Loucy (cell line): Measurements from ENCODE around the gene AP1S1.
"Not testable (repeated sequence)": the region's sequence is repeated elsewhere in the genome, so short reads cannot be mapped to it uniquely, and the experiment has no call there.

Experiments
- H2AFZ ChIP-seq: fragments of 200-600 bp; sonication (generic); 2 replicates; pipeline ENCODE4 v1.6.0; 2016; ENCODE audit warnings: antibody characterized with exemption, mild to moderate bottlenecking, low read length, moderate library complexity
- H3F3A ChIP-seq: fragments of 200-600 bp; 2 replicates; pipeline ENCODE4 v1.6.0; 2016; ENCODE audit warnings: antibody characterized with exemption, low read depth, mild to moderate bottlenecking
- H3K27me3 ChIP-seq: fragments of 200-600 bp; sonication (generic); 2 replicates; pipeline ENCODE4 v1.6.1; 2014; ENCODE audit warnings: low read length, mild to moderate bottlenecking; ENCODE audit not compliant: insufficient read depth, poor library complexity, severe bottlenecking
- H3K36me3 ChIP-seq: fragments of 200-600 bp; sonication (generic); 2 replicates; pipeline ENCODE4 v1.6.1; 2016; ENCODE audit warnings: low read length; ENCODE audit not compliant: insufficient read depth
- H3K4me1 ChIP-seq: fragments of 200-600 bp; sonication (generic); 2 replicates; pipeline ENCODE4 v1.5.1; 2014; ENCODE audit warnings: low read length, mild to moderate bottlenecking; ENCODE audit not compliant: insufficient read depth, poor library complexity, severe bottlenecking
- H3K4me2 ChIP-seq: fragments of 200-600 bp; sonication (generic); 2 replicates; pipeline ENCODE4 v1.6.0; 2014; ENCODE audit warnings: antibody characterized with exemption, low read length, low read depth, mild to moderate bottlenecking; ENCODE audit not compliant: poor library complexity, severe bottlenecking
- H3K4me3 ChIP-seq: fragments of 200-600 bp; sonication (generic); 2 replicates; pipeline ENCODE4 v1.5.1; 2014; ENCODE audit warnings: low read length, mild to moderate bottlenecking, mixed read lengths; ENCODE audit not compliant: poor library complexity, severe bottlenecking
- H3K79me2 ChIP-seq: fragments of 200-600 bp; sonication (generic); 2 replicates; pipeline ENCODE4 v1.6.1; 2014; ENCODE audit warnings: low read length; ENCODE audit not compliant: insufficient read depth
- H3K9ac ChIP-seq: fragments of 200-600 bp; sonication (generic); 2 replicates; pipeline ENCODE4 v1.6.0; 2014; ENCODE audit warnings: mild to moderate bottlenecking, low read depth, low read length, moderate library complexity; ENCODE audit not compliant: poor library complexity, severe bottlenecking
- H3K9me2 ChIP-seq: fragments of 200-600 bp; sonication (generic); replicated peaks from 2 replicates; pipeline ENCODE4 v1.6.1; 2016; ENCODE audit warnings: low read depth, low read length, mixed read lengths
- H3K9me3 ChIP-seq: fragments of 200-600 bp; sonication (generic); 2 replicates; pipeline ENCODE4 v1.6.1; 2014; ENCODE audit warnings: mild to moderate bottlenecking, antibody characterized with exemption, low read length, low read depth; ENCODE audit not compliant: insufficient read depth
- H4K20me1 ChIP-seq: fragments of 200-600 bp; sonication (generic); 2 replicates; pipeline ENCODE4 v1.6.0; 2014; ENCODE audit warnings: antibody characterized with exemption, low read length, mild to moderate bottlenecking; ENCODE audit not compliant: insufficient read depth, poor library complexity, severe bottlenecking
- EZH2phosphoT487 ChIP-seq: fragments of 200-600 bp; IDR thresholded peaks from 2 replicates; pipeline ENCODE4 v1.6.1; 2018; ENCODE audit warnings: antibody characterized with exemption, mild to moderate bottlenecking, moderate library complexity, borderline replicate concordance
- TF ChIP-seq, protein P1 (sequence below): fragments of 200-600 bp; sonication (generic); conservative IDR thresholded peaks from 2 replicates; pipeline ENCODE4 v1.5.1; 2014; ENCODE audit warnings: mild to moderate bottlenecking, antibody characterized with exemption, low read length

Gene AP1S1

DNA sequence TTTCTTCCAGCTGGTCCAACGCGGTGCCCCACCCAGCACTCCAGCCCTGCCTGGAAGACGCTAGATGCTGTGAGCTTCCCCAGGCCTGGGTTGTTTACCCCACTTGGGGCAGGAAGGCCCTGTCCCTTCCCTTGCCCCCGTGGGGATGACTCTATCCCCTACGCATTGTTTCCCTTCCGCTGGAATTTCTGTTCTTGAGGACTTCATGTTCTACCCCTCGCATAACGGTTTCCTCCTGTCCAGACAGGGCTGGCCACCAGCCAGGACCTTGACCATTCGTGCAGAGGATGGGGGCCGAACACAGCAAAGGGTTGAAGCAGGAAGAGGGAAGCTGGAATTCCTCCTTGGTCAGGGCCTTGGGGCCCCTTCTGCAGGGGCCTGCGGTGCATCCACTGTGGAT, 42.0 kb upstream of the AP1S1 start:
- H3K4me3 ChIP-seq: no peak overlapping the region
- no peaks in the 10 kb centered on the region for H3K27me3 ChIP-seq
- no peak overlapping the region for H2AFZ ChIP-seq
- TF ChIP-seq, protein P1, sequence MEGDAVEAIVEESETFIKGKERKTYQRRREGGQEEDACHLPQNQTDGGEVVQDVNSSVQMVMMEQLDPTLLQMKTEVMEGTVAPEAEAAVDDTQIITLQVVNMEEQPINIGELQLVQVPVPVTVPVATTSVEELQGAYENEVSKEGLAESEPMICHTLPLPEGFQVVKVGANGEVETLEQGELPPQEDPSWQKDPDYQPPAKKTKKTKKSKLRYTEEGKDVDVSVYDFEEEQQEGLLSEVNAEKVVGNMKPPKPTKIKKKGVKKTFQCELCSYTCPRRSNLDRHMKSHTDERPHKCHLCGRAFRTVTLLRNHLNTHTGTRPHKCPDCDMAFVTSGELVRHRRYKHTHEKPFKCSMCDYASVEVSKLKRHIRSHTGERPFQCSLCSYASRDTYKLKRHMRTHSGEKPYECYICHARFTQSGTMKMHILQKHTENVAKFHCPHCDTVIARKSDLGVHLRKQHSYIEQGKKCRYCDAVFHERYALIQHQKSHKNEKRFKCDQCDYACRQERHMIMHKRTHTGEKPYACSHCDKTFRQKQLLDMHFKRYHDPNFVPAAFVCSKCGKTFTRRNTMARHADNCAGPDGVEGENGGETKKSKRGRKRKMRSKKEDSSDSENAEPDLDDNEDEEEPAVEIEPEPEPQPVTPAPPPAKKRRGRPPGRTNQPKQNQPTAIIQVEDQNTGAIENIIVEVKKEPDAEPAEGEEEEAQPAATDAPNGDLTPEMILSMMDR: no peak
- TF ChIP-seq EZH2phosphoT487: no peak
- H3K9me3 ChIP-seq: no peaks in the 10 kb centered on the region
- H3K79me2 ChIP-seq: no peaks in the 10 kb centered on the region
- no peak overlapping the region for H3K9ac ChIP-seq
- H3K36me3 ChIP-seq: no peaks in the 10 kb centered on the region
- no peaks in the 10 kb centered on the region for H3K4me1 ChIP-seq
- H3K4me2 ChIP-seq: no peak overlapping the region
- H3K9me2 ChIP-seq: no peaks in the 10 kb centered on the region
- H4K20me1 ChIP-seq: no peaks in the 10 kb centered on the region
- no peaks in the 10 kb centered on the region for H3F3A ChIP-seq

DNA sequence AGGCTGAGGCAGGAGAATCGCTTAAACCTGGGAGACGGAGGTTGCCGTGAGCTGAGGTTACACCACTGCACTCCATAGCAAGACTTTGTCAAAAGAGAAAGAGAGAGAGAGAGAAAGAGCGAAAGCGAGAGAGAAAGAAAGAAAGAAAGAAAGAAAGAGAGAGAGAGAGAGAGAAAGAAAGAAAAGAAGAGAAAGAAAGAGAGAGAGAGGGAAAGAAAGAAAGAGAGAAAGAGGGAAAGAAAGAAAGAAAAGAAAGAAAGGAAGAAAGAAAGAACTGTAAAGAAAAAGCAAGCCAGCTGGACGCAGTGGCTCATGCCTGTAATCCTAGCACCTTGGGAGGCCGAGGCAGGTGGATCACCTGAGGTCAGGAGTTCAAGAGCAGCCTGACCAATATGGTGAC, 41.1 kb upstream of the AP1S1 start:
- H3K79me2 ChIP-seq: not testable (repeated sequence)

DNA sequence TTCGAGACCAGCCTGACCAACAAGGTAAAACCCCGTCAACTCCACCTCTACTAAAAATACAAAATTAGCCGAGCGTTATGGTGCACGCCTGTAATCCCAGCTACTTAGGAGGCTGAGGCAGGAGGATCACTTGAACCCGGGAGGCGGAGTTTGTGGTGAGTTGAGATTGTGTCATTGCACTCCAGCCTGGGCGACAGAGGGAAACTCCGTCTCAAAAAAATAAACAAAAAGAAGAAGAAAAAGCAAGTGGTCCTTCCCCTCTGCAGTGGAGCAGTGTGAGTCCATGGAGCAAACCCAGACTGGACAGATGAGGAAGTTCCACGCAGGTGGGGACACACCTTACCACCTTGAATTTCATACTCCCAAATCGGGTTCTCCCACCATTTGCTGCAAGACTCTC, 40.4 kb upstream of the AP1S1 start:
- Histone ChIP-seq H3K4me3 (no peak overlapping the region), H3K4me2 (no peak overlapping the region), H3K36me3 (no peaks in the 10 kb centered on the region), H4K20me1 (no peaks in the 10 kb centered on the region), H3K4me1 (no peaks in the 10 kb centered on the region), H3K9ac (no peak overlapping the region), H3K9me2 (no peaks in the 10 kb centered on the region), H3F3A (no peaks in the 10 kb centered on the region), H3K27me3 (no peaks in the 10 kb centered on the region), H3K79me2 (no peaks in the 10 kb centered on the region), H3K9me3 (no peaks in the 10 kb centered on the region), H2AFZ (no peak overlapping the region)
- TF ChIP-seq EZH2phosphoT487: no peak
- TF ChIP-seq, protein P1: no peak

More for the DNA sequence above, 41.1 kb upstream of the AP1S1 start:
- H3K4me2 ChIP-seq, H3K36me3 ChIP-seq, H3K27me3 ChIP-seq, H2AFZ ChIP-seq, H3K4me1 ChIP-seq, H3K4me3 ChIP-seq, H3K9me2 ChIP-seq, H3K9me3 ChIP-seq, H4K20me1 ChIP-seq, H3K9ac ChIP-seq, H3F3A ChIP-seq: not testable (repeated sequence)

DNA sequence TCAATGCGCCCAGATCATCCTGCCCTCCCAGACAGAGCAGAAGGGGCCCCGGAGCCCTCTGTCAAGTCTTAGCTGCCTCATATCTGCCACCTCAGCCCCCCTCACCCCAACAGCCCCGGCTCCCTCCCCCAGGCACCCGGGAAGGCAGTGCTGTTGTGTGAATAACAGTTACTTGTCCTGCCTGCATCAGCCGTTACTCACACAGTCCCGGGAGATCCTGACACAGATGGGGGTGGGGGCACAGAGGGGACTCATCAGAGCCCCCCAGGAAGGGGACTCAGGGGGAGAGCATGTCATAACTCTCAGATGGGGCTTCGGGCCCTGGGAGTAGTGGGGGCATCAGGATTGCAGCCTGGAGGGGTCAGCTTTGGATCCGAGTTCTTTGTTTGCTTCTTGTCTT, 39.8 kb upstream of the AP1S1 start:
- no peaks in the 10 kb centered on the region for H3K4me1 ChIP-seq
- H3K9me3 ChIP-seq: no peaks in the 10 kb centered on the region
- no peaks in the 10 kb centered on the region for H3K9me2 ChIP-seq
- TF ChIP-seq, protein P1: no peak
- no peak for TF ChIP-seq EZH2phosphoT487
- H3K79me2 ChIP-seq: no peaks in the 10 kb centered on the region
- H4K20me1 ChIP-seq: no peaks in the 10 kb centered on the region
- no peaks in the 10 kb centered on the region for H3K36me3 ChIP-seq
- no peak overlapping the region for H2AFZ ChIP-seq
- H3K4me3 ChIP-seq: no peak overlapping the region
- H3K27me3 ChIP-seq: no peaks in the 10 kb centered on the region
- H3F3A ChIP-seq: no peaks in the 10 kb centered on the region
- H3K4me2 ChIP-seq: no peak overlapping the region
- no peak overlapping the region for H3K9ac ChIP-seq
